KOPT-K1 (cell line): ENCODE measurements around the gene MYNN.
A peak's percentile ranks its signal among the peaks of the same experiment; 100 is the strongest.

Source experiments
- H3K27ac ChIP-seq: fragments of 200-600 bp; sonication (generic); 2 replicates; pipeline ENCODE4 v1.5.1; 2016; ENCODE audit warnings: antibody characterized with exemption, mild to moderate bottlenecking, low read depth, low read length; ENCODE audit not compliant: poor library complexity, severe bottlenecking
- H3K36me3 ChIP-seq: fragments of 200-600 bp; sonication (generic); 2 replicates; pipeline ENCODE4 v1.5.1; 2017; ENCODE audit warnings: antibody characterized with exemption, mild to moderate bottlenecking, low read length, moderate library complexity; ENCODE audit not compliant: insufficient read depth
- H3K9me3 ChIP-seq: fragments of 200-600 bp; sonication (generic); 2 replicates; pipeline ENCODE4 v1.5.1; 2017; ENCODE audit warnings: antibody characterized with exemption, low read length, mild to moderate bottlenecking; ENCODE audit not compliant: insufficient read depth, poor library complexity, severe bottlenecking

Gene MYNN

DNA sequence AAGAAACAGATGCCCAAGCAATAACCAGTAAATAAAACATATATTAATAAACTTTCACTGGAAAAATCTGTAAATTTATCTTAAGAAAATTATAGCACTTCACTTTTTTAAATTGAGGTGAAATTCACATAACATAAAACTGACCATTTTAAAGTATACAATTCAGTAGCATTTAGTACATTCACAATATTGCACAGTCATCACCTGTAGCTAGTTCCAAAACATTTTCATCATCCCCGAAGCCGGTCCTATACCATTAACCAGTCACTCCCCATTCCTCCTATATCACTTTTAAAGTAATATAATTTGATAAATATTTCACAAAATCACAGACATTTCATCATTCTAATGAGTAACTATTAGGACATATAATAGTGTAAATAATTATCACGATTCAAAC is 31.5 kb downstream of the MYNN start:
- H3K36me3 ChIP-seq: peaks cover 66% of the 10 kb centered on the region

DNA sequence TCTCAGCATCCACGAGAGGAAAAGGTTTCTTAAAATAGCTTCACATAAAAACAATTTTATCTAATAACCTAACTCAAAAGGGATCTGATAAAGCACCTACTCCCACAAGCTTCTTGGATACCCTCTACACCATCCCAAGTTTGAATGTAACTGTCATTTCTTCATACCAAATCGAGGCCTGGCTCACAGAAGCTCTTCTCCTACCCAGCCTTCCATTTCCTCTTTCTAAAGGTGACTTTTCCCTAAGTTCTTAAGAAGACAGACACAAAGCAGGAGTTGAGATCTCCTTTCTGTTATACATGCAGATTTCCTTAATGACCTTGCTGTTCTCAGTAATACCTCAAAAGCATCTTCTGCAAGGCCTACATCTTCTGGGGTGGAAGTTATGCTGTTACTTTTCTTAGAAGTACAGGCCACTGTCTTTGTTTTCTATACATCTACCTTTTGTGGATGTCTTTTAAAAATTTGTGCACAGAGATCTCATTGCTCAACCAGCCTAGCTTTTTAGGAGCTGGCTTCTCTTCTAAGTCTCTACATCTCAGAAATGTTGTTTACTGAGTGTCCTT is 36.1 kb downstream of the MYNN start:
- Histone ChIP-seq H3K27ac (peak overlapping the region; percentile 43), H3K9me3 (no peaks in the 10 kb centered on the region), H3K36me3 (peaks cover 23% of the 10 kb centered on the region)

More for the DNA sequence above, 31.5 kb downstream of the MYNN start:
- H3K9me3 ChIP-seq: no peaks in the 10 kb centered on the region
- no peak overlapping the region for H3K27ac ChIP-seq

DNA sequence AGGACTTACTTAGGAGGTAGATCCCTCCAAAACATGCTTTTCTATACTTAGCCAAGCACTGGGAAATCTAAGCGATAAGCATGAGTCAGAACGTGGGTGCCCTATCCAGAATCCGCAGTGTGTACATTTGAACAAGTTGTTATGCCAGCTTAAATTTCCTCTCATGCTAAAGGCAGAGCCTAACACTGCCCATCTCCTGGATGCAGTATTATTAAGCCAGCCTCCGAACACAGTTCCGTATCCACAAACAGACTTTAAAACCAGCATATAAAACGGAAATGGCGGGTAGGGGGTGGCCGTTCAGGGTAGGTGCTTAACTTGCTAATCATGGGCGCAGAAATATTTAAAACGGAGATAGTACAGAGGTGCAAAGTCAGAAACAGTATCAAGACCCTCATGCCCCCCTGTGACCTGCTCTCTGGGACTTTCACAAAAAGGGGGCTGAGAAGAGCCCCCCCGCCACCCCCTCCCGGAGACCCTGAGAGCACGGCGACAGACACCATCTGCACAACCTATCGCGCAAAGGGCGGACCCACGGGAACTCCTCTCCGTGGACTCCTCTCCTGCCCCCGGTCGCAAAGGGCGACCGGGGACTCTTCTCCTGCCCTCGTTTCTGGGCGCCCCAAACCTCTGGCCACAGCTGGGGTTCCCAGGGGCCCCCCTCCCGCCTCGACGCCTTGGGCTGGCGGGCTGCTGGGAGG is 38.6 kb downstream of the MYNN start:
- peak overlapping the region; percentile 76 for H3K27ac ChIP-seq
- H3K36me3 ChIP-seq: peaks cover 9% of the 10 kb centered on the region
- H3K9me3 ChIP-seq: peaks cover 13% of the 10 kb centered on the region

DNA sequence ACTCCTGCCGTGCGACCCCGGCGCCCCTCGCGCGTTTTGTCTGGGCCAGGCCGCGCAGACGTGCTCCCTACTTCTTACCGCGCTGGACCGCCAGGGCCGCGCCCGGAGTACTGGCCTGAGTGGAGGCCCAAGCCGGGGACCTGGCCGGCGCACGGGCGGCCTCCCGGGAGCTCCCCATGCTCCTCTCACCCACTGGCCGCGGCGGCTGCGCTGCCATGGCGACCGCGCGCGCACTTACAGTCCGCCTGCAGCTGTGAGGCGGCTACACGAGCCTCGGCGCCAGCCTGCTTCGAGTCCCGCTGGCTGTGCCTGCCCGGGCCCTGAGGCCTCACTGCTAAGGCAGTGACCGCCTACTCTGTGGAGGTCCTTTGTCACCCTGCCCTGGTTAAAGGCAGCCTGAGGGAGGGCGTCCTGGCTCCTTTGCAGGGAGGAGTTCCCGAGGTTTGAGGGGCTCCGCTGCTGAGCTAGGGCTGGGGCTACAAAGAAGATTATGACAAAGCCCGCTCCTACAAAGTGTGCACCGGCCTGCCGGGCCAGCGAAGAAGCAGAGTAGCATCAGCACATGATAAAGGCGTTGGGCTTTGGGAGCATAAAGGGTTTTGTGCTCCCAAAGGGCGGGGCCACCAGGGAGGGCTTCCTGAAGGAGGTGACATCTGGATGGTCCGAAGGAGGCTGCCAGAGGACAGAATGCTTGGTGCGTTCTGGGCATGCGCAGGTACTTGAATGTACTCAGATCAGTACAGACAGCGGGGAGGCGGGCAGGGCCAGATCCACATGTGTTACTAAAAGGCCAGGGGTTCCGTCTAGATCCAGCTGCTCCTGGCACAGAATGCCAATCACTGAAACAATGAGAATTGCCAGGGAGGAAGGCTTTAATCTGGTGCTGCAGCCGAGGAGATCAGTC is 39.4 kb downstream of the MYNN start, which contains the start of the genes LRRC34 and LRRIQ4:
Gene LRRC34 (minus strand): TSS at position 573 of the 904 bp plus-strand sequence. CDS start 356 bp downstream, at position 217.
Gene LRRIQ4 (plus strand): TSS at position 539 of the 904 bp plus-strand sequence. CDS start 9,052 bp downstream, outside the sequence.
- peaks cover 13% of the 10 kb centered on the region for H3K9me3 ChIP-seq
- H3K36me3 ChIP-seq: peaks cover 5% of the 10 kb centered on the region; the same call in 1 of the 2 replicates
- H3K27ac ChIP-seq: peak within 1 kb of the TSS; percentile 76

- peaks cover 13% of the 10 kb centered on the region for H3K9me3 ChIP-seq
- H3K36me3 ChIP-seq: peaks cover 2% of the 10 kb centered on the region; the same call in 1 of the 2 replicates
- H3K27ac ChIP-seq: peak overlapping the region; percentile 76
These were observed 40.1 kb downstream of the MYNN start for GRCh38 chr3:169813278-169813677.

GRCh38 chr3:169813757-169814517 is 40.7 kb downstream of the MYNN start:
- H3K27ac ChIP-seq: peak overlapping the region; percentile 76
- peaks cover 13% of the 10 kb centered on the region for H3K9me3 ChIP-seq
- no peaks in the 10 kb centered on the region for H3K36me3 ChIP-seq

DNA sequence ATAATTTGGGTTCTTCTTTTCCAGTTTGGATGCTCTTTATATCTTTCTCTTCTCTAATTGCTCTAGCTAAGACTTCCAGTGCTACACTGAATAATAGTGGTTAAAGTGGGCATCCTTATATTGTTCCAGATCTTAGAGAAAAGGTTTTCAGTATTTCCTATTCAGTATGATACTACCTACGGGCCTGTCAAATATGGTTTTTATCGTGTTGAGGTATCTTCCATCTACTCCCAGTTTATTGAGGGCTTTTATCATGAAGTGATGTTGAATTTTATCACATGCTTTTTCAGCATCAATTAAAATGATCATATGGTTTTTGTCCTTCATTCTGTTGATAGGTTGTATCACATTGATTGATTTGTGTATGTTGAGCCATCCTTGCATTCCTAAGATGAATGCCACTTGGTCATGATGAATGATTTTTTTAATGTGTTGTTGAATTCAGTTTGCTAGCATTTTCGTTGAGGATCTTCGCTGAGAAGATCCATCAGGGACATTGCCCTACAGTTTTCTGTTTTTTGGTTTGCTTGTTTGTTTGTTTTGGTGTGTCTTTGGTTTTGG is 42.5 kb downstream of the MYNN start:
- no peak overlapping the region for H3K27ac ChIP-seq
- no peaks in the 10 kb centered on the region for H3K36me3 ChIP-seq

GRCh38 chr3:169818316-169818715 is 45.1 kb downstream of the MYNN start:
- Histone ChIP-seq H3K27ac (no peak overlapping the region), H3K9me3 (peaks cover 13% of the 10 kb centered on the region), H3K36me3 (no peaks in the 10 kb centered on the region)

More for the DNA sequence above, 42.5 kb downstream of the MYNN start:
- H3K9me3 ChIP-seq: peaks cover 13% of the 10 kb centered on the region

GRCh38 chr3:169822091-169822490 is 48.9 kb downstream of the MYNN start:
- Histone ChIP-seq H3K36me3 (no peaks in the 10 kb centered on the region), H3K9me3 (no peaks in the 10 kb centered on the region), H3K27ac (no peak overlapping the region)

- Histone ChIP-seq H3K36me3 (no peaks in the 10 kb centered on the region), H3K27ac (no peak overlapping the region)
These were observed 49.3 kb downstream of the MYNN start for GRCh38 chr3:169822540-169822939.

GRCh38 chr3:169822983-169823382 is 49.8 kb downstream of the MYNN start:
- no peaks in the 10 kb centered on the region for H3K36me3 ChIP-seq

More at GRCh38 chr3:169822540-169822939, 49.3 kb downstream of the MYNN start:
- no peaks in the 10 kb centered on the region for H3K9me3 ChIP-seq

GRCh38 chr3:169825316-169825715 is 52.1 kb downstream of the MYNN start:
- H3K36me3 ChIP-seq: no peaks in the 10 kb centered on the region

More at GRCh38 chr3:169822983-169823382, 49.8 kb downstream of the MYNN start:
- H3K27ac ChIP-seq: no peak overlapping the region
- H3K9me3 ChIP-seq: no peaks in the 10 kb centered on the region

DNA sequence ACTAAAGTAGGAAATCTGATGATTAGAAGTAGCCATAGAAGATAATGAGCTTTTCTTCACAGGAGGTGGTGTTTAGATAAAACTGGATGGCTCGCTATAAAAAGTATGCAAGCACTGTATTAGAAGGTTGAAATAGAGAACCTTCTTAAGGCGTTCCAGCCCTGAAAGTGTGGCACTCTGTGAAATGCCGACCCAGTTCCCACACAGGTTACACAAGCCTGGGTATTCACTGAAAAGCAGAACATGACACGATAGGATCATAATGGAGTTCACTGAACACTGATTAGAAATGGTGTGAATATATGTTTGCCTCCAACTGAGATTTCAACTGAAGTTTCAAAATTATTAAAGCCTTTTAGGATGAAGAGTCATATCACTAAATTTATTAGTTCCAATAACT is 54.5 kb downstream of the MYNN start:
- no peaks in the 10 kb centered on the region for H3K9me3 ChIP-seq
- no peak overlapping the region for H3K27ac ChIP-seq
- H3K36me3 ChIP-seq: no peaks in the 10 kb centered on the region

More at GRCh38 chr3:169825316-169825715, 52.1 kb downstream of the MYNN start:
- Histone ChIP-seq H3K9me3 (no peaks in the 10 kb centered on the region), H3K27ac (no peak overlapping the region)

GRCh38 chr3:169835533-169835932 is 62.3 kb downstream of the MYNN start:
- Histone ChIP-seq H3K9me3 (no peaks in the 10 kb centered on the region), H3K27ac (no peak overlapping the region), H3K36me3 (no peaks in the 10 kb centered on the region)
